Fibroblast of skin of right biceps (primary cell): ENCODE measurements around the gene RIMOC1.

Source experiments
- DNase-seq: peaks from one replicate; pipeline ENCODE4 v3.0.0-alpha.2; 2013

The RIMOC1 gene, protein sequence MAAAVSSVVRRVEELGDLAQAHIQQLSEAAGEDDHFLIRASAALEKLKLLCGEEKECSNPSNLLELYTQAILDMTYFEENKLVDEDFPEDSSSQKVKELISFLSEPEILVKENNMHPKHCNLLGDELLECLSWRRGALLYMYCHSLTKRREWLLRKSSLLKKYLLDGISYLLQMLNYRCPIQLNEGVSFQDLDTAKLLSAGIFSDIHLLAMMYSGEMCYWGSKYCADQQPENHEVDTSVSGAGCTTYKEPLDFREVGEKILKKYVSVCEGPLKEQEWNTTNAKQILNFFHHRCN

DNA sequence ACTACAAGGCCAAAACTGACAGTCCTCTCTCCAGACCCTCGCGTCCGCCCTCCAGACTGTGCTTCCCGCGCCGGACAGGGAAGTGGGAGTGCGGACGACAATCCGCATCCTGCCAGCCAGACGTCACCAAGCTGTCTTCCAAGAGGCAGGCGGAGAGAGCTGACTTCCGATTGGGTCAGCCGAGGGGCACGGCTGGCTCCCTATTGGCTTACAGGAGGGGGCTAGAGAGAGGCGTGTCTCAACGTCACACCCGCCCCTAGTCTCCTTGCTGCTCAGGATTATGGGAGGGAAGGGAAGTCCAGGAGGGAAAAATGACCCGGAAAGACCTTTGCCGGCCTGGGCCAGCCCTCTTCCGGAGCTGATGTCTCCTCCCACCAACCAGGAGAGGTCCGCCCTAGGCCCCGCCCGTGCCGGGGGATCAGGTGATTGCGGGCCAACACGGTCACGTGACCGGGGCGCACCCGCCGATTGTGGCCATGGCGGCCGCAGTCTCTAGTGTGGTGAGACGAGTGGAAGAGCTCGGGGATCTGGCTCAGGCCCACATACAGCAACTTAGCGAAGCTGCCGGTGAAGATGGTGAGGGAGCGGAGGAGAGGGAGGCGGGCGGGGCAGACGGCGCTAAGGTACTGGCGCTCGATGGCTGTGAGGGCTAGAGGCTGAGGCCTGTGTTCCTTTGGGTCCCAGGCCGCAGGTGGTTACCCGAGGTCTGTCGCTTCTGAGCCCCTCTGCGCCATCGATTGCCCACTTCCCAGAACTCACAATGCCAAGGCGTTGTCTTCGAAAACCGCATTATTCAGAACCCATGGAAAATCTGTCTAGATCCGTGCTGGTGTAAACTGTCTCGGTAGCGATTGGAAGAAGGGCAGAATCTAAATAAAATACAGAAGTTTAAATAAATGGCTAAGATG is at the start of gene RIMOC1:
Gene RIMOC1, plus strand, starts transcription at position 453 of the 908 bp plus-strand sequence. Its CDS starts 24 bp downstream, at position 477.
- DNase-seq, result peak; percentile 99

DNA sequence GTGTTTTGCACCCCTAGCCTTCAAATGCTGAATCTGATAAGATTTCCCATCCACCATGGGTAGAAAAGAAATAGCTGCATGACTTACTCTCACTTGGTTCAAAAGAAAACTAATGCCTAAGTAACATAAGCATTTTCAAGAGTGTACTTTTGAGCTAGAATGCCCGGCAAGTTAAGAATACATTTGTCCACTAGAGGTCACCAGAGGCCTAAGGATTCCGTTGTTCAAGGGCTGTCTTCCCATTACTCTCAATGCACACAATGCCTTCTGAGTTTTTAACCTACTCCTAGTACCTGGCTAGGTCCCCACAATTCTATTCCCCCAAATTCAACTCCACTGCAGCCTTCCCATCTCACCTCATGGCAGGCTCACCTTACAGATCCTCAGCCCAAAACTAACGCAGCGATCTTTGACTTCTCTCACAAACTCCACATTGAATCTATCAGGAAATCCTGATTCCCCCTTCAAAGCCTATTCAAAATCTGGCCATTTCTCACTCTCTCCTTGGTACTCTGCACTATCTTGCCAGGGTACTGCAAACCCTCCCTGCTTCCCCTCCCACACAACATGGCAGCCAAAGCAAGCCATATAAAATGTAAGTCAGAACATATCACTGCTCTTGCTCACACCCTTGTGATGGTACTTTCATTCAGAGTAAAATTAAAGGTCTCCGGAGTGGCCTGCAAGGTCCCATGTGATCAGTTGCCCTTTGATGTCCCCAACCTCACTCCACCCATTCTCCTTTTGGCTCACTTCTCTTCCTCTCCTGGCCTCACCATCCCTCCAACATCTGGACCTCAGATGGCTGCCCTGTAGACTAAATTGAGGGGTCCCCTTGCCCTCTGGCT is 47.3 kb upstream of the RIMOC1 start:
- DNase-seq, result peak; percentile 60

DNA sequence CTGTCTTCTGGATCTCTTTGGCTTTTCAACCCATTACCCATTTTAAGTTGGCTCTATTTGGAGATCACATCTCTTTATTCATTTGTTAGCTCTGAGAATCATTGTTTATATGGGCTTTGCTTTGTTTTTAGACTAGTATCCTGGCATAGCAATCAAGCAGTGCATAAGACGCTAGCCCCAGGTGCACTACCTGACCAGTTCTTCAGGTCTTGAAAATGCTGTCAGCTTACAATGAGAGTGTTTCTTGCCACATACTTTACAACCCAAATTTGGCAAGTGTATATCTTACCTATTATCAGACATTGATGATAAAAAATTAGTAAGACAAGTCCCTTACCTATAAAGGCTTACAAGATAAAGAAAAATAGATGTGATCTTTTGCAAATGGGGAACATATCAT is 46.2 kb upstream of the RIMOC1 start:
- no peak for DNase-seq

DNA sequence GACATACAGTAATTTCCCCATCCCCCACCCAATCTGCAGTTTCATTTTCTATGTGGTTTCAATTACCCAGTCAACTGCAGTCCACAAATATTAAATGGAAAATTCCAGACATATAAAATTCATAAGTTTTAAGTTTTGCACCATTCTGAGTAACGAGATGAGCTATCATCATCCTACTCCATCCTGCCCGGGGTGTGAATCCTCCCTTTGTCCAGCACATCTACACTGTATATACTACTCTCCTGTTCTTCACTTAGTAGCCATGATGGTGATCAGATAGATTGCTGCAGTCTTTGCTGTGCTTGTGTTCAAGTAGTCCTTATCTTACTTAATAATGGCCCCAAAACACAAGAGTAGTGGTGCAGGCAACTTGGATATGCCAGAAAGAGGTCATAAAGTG is 45.3 kb upstream of the RIMOC1 start:
- no peak for DNase-seq

DNA sequence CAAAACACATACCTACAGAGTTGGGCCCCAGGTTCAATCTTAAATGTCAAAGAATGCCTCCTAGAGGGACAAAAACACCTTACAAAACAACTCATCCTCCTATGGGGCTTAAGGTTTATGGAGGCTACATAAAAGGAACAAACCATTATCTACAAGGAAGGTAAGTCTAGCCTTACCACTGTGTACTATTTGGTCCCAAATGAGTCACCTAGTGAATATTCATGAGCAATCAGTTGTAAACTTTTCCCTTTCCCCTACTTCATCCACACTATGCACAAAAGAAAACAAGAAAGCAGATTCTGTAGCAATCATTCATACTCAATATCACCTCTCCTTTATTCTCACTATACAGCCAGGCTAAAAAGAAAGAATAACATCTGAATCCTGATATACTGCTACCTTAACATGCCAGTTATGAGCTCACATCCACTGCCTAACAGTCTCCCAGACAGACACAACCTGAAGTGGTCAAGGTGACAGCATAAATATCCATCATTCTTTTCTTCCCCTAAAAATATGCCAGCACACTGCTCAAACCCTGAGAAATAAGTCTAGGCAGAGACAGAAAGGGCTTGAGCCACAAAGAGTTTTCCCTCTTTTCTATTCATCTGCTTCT is 40.2 kb upstream of the RIMOC1 start:
- DNase-seq, result peak; percentile 28

DNA sequence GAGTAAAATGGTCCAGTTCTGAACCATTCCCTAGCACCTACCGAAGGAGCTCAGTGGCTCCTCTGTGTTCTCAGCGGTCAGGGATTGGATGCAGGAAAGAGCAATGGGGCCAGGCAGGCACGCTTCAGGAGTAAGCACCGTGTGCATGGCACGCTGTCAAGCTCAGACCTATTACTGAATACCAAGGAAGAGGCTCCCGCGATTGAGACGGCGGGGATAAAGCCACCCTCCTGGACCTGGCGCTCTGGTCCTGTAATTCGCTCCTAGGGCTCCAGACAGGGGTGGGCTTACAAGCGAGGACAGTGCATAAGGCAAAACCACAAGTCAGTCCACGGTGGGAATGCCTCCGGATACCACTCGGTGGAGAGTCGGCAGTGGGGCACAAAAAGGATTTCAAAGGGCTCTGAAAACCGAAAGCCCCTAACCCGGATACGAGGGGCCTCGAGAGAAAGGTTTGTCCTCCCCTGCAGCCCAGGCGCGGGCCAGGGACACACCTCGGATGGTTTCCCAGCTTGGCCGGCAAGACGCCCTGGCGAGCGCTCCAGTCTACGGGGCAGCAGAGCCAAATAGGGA is 34.9 kb upstream of the RIMOC1 start:
- peak; percentile 41 for DNase-seq

DNA sequence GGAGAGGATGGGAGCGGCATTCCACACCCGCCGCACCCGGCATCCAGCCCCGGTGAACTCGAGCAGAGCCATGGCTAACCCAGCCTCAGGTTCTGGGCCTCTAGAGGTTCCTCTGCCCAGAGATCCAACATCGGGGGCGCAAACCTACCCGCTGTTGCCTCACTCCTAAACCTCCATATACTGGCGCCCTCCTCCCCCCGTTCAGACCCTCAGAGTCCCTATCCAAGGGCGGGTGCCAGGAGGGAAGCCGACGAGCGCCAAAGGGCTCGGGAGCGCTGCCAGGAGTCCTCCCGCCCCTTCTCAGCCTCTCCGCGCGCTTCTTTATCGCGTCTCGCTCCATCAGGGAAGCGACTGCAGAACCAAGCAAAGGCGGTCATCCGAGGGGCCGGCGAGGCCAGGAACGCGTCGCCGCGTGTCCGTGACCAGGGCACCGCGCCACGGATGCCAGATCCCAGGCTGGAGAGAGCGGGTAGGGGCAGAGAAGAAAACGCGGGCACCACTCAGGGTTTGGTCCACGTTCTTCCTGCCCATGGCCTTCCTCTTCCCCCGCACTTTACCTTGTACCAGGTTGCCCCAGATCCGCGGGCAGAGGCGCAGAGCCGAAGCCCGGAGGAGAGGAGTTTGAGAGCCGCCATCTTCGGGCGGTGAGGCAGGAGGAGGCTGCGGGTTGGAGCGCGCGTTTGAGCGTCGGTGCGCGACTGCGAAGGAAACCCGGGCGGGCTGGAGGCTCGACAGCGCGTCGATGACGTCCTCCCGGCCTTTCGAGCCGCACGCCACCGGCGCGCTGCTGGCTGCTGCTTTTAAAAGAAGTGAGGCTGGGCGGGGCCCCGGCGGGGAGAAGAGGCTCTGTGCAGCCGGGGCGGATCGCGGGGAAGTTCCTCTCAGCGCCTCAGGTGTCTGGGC is 34.2 kb upstream of the RIMOC1 start, which contains the start of gene OXCT1:
Gene OXCT1, minus strand, starts transcription at position 702 of the 903 bp plus-strand sequence. Its CDS starts 67 bp downstream, at position 635.
- DNase-seq, result peak; percentile 86

DNA sequence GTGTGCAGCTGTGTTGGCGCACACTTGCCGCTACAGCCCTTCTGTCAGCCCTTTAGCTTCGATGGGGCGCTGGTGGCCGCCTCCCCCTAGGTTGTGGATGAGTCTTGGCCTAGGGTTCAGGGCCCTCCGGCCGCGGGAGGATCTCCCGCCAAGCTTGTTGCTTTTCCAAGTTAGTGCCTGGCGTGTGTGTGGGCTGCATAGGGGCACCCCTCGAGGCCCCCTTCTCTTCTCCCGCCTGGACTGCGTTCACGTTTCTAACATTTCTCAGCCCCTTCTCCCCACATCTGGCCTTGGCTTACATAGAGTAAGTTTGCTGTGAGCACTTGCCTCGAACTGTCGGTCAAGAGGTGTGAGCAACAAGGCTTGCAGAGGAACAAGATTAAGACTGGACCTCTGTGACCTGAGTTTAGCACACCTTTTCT is 33.5 kb upstream of the RIMOC1 start:
- no peak for DNase-seq

DNA sequence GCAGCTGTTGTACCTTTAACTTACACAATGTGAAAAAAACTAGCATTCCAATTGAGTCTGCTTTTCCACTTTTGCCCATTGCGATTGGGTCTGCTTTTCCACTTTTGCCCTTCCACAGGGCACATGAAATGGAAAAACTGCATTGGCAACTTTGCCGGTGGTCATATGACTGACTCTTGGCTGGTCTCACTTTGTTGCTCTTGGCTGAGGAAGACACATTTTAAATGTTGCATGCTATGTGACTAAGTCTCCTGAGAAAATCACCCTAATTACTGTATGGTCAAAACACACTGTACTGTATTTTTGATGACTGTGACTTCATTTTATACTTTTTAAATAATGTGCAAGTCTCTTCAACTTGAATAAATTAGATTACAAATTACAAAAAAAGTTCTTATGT is 32.3 kb upstream of the RIMOC1 start:
- peak; percentile 14 for DNase-seq

DNA sequence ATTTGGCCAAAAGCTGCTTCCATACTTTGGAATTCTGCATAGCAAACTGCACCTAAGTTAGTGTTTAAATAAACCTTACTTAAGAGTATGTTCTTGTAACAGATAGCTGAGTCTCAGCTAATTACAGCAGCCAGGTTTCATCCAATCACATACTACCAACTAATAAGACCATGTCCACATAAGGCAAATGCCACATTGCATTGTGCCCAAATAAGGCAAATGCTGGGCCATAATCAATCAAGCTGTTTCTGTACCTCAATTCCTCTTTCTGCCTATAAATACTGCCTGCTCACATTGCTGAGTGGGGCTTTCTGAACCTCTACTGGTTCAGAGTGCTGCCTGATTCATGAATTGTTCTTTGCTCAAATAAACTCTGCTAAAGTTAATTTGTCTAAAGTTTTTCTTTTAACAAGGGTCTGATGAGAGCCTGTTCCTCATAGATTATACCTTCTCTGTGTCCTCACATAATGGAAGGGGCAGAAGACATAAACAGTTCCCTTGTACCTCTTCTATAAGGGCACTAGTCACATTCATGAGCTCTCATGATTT is 29.6 kb upstream of the RIMOC1 start:
- no peak for DNase-seq

DNA sequence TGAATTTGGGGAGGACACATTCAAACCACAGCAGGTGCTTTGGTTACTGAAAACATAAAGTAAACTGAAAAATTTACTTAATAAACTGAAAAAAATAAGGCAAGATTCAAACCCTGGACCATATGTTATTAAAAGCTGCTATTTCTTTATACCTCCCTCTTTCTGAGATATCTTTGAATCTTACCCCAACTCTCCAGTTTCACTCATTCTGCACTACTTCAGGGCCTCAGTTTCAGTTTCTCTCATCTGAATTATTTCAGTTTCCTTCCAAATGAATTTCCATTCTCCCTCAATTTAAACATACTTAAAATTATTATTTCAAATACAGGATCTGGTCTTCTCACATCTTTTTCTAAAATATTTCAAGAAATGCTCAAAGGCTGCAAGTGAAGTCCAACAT is 29.0 kb upstream of the RIMOC1 start:
- DNase-seq, result no peak

DNA sequence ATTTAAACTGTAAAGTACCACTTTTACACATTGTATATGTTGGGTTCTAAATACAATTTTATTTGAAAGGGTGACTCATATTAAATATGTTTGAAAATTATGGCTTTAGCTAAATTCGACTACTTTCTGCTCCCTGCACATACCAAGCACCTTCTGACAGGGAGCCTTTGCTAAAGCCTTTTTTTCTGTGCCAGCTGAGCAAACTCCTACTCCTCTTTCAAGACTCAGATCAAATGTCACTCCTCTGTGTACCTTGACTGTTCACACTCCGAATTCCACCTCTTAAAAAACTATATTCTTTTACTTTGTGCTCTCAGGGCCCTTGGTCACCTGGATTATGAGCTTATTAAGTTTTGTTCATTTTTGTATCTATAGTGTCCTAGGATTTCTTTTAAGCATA is 27.5 kb upstream of the RIMOC1 start:
- no peak for DNase-seq

DNA sequence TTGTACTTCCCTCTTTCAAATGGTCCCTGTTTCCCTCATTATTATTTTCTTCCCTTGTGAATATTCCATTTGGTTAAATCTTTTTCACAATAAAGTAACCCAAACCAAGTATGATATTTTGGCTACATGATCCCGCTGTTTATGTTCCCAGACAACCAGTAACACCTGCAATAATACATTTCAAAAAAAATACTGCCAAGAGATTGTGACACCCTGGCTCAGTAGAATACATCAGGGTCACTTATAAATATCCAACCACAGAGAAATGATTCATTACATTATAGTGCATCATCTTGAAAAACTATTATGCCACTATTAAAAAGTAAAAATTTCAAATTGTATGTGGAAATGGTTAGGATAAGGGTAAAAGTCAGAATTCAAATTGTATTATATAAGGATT is 26.7 kb upstream of the RIMOC1 start:
- no peak for DNase-seq

DNA sequence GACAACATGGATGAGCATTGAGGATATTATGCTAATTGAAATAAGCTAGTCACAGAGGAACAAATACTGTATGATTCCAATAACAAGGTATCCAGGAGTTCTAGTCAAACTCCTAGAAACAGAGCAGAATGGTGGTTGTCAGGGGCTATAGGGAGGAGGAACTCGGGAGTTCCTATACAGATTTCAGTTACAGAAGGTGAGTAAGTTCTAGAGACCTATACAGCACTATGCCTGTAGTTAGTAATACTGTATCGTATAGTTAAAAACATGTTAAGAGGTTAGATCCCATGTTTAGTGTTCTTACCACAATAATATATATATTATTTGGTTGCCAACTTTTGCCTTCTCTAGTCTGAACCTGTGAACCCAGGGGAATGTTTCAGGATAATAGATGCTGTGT is 26.0 kb upstream of the RIMOC1 start:
- DNase-seq, result no peak

DNA sequence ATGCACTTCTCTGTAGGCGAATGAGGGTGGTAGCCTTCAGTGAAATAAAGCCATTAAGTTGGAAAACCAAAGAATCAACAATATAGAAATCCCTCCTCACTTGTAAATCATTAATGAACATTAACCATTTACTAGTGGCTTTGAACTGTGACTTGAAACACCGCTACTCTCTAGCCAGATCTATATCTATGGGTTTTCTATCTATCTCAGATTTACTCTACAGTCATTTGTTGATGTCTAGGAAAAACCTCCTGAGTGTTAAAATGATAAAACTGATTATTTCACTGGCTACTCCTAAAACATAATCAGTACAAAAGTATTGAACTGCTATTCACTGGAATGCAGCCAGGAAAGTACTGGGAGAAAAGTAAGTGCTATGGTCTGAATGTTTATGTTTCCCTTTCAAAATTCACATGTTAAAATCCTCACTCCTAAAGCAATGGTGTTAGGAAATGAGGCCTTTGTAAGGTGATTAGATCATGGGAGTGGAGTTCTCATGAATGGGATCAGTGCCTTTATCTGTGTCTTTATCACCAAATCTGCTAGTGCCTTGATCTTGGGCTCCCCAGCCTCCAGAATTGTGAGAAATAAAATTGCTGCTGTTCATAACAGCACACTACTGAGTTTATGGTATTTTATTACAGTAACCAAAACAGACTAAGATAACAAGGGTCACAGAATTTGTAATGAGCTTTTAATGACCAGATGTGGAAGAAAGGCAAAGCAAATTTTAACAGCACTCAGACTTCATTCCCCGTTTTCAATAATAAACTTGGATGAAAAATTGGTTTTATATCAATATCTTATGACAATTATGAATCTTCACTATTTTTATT is 25.3 kb upstream of the RIMOC1 start:
- DNase-seq, result no peak

DNA sequence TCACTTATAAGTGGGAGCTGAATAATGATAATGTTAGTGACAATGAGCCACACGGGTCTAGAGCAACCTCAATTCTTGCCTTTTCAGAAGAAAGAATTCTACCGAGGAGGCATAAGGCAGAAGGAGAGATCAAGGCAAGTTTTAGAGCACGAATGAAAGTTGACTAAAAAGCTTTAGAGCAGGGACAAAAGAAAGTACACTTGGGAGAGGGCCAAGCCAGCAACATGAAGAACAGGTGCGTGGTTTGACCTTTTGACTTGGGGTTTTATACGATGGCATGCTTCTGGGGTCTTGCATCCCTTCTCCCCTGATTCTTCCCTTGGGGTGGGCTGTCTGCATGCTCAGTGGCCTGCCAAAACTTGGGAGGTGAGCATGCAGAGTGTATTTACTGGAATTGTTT is 21.4 kb upstream of the RIMOC1 start:
- DNase-seq, result no peak

DNA sequence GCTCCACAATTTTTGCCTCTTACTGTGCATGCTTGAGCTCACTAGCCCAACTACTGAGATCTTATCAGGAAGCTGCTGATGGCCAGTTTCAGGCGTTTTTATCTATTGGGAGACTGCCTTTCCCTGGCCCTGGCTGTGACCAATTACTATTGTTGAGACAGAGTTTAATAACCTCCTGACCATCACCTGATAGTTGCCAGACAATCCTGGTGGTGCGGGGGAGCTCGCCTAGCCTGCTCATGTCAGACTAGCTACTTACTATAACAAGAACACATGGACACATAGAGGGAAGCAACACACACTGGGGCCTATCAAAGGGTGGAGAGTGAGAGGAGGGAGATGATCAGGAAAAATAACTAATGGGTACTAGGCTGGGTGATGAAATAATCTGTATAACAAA is 20.9 kb upstream of the RIMOC1 start:
- DNase-seq, result no peak

DNA sequence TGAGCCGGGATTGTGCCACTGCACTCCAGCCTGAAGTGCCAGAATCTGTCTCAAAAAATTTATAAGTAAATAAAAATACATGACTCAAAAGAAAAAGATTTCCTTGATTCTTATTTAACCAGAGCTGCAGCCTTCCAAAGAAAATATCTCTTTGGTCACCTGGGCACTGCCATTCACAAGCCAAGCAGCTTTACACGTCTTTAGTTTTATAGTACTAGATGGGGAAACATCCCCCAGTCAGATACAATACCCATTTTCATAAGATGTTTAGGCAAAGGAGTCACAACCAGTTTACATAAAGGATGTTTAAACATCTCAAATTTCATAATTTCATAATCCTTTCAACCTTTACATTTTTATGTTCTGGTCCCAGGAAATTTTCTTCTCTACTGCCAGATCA is 20.2 kb upstream of the RIMOC1 start:
- DNase-seq, result no peak

DNA sequence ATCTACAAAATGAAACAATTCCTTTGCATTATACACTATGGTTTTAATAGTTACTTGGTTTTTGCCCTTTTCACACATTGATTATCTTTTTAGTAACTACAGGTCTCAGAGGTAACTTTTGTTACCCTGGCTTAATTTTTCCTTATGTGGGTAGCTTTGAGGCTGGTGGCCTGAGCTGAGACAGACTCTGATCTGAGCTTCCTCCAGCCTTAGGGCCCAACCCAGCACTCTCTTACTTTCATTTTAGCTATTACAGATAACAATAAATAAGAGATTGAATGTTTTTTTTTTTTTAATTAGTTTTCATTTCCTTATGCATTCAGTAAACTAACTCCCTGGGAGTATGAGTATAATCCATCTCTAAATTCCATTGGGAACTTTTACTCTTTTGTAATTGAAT is 18.9 kb upstream of the RIMOC1 start:
- no peak for DNase-seq
